DMS114 treated with DMSO at 0.1 percent for 48 hours (cell line): ENCODE results near the gene ANKH.
"Not testable (repeated sequence)": the region's sequence is repeated elsewhere in the genome, so short reads cannot be mapped to it uniquely, and the experiment has no call there.

Experiments
- DNase-seq: peaks from one replicate; lab custom pipeline; 2025; ENCODE audit not compliant: unreplicated experiment; lab: John Stamatoyannopoulos, UW

The ANKH gene

DNA sequence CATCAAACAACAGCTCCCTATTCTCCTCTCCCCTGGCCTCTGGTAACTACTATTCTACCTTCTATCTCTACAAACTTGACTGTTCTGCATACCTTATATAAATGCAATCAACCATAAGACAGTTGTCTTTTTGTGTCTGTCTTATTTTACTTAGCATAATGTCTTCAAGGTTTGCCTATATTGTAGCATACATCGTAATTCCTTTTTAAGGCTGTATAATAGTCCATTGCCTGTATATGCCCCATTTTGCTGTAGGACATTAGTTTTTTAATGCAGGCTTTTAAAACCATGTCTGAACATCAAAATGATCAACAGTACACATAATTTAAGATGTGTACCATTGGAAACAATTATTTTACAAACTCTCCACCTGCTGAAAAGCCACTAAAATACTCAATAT is 12.4 kb downstream of the ANKH start:
- no peak for DNase-seq

DNA sequence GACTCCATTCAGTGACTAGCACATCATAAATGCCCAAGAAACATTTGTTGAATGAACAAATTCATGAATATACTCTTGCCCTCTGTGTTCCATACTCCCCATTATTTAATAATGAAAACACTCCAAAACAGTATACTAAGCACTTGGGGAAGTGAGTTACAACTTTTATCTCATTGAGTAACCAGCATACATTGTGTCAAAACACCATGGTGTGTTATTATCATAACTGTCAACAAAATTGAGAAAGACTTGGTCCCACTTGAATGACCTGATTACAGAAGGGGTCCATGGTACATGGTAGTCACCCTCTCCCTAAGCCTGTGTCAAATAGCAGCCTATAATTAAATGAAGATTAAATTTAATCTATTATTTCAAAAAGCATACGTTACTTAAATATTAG is 16.2 kb downstream of the ANKH start:
- DNase-seq: no peak

DNA sequence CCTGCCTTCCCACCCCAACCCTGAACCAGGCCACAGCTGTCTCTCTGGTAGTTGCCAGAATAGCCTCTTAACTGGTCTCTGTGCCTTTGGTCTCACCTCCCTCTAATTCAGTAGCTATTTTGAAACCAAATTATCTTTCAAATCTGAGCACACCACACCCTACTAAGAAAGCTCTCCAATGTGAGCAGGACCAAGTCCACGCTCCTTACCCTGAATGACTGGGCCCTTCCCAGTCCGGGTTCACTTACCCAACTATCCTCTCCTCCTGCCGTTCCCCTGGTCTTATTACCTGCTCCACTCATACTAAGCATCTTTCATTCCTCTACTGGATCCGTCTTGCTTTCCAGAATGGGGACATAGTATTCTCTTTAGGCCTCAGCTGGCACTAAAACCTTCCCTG is 16.8 kb downstream of the ANKH start:
- DNase-seq: no peak

DNA sequence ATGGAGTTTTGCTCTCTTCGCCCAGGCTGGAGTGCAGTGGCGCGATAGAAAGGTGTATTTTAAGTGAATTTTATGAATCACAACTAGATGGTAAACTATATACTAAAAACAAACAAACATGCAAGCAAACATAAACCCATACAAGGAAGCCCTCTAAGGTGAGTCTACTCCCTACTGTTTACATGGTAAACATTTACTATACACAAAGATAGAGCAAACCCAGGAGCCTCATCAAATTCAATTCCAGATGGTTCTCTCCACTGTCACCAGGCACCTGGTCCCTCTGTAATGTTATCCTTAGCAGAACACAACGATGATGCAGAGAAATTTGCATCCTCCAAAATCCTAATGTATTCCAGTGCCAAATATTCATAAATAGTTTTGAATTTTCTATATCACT is 17.9 kb downstream of the ANKH start:
- DNase-seq: no peak

DNA sequence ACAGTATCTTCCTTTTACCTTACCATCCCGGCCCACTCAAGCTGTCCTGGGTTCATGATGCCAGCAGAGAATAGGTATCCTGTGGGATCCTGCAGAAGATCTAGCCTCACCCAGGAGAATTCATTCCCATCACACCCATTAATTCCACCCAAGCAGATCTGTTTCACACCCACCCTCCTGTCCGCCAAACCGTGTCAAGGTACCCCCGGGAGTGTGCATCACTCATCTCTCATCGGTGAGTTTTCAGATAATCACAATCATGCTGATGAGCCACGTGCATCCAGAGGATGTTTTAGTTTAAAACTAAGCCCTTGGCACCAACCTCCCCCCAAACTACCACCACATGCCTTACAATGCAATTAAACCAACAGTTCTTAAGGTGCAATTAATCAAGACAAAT is 18.8 kb downstream of the ANKH start:
- no peak for DNase-seq

DNA sequence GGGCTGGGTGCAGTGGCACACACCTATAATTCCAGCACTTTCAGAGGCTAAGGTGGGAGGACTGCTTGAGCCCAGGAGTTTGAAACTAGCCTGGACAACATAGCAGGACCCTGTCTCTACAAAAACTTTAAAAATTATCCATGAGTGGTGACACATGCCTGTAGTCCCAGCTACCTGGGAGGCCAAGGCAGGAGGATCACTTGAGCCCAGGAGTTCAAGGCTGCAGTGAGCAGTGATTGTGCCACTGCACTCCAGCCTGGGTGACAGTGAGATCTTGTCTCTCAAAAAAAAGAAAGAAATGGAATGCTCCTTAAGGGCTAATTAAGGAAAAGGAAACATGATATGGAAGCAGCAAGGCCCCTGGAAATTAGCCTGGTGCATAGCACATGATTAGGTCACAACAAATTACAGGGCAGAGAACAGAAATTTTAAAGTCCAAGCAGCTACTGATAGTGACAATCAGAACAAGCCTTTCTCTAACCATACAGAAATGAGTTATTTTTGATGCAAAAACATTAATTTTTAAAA is 19.5 kb downstream of the ANKH start:
- no peak for DNase-seq

DNA sequence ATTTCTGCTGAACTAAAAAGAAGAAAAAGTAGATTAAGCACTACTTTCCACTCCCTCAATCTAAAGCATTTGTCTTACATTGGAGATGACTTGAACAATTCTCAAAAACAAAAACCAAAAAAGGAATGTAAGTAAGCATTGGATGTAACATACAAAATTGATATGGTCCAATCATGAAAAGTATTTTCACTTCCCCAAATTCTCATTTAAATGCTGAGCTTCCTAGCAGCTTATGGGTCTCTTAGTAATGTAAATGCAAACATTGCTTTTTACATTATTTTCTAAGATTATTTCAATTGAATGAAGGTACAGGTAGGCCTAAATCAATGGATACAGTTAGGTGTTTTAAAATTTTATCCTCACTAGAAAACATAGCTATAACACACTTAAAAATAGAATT is 20.0 kb downstream of the ANKH start:
- no peak for DNase-seq

DNA sequence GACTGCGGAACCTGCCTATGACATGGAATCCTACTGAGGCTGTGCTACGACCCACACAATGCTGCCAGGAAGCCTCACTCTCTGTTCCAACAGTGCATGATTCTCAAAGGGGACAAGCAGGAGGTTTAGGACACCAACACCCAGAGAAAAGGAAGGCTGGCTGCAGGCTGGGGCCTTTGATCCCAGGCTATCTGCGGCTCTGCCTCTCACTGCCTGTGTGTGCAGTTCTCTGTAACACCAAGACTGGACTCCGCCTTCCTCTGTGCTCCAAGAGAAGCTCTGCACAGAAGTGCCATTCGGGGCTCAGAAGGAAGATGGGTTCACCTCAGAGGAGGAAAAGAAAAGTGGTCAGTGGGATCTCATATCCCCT is 20.5 kb downstream of the ANKH start:
- no peak for DNase-seq

DNA sequence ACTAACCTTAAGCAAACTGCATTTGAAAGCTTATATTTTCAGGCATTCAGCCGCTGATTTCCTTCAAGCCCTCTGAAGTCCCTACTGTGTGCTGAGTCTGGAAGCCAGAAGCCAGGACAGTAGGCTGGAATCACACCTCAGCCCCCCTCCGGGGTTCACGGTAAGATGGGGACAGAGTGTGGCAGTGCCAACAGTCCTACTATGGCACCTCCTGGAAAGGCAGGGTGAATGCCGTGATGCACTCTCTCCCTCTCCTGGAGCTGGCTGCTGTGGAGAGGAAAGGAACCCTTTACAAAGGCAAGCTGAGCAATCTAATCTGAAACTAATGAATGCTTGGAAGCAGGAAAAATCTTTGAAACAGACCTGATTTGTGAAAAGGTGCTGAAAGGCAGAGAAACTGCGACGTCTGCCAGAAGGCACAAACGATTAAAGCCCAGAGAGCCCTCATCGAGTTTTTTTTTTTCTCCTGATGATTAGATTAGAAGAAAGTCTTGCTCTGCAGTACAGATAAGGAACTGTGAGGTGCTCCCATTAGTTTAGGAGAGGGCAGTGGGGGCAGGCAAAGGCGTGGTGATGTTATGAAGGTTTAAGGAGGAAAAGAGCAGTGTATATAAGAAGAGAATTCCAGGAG is 21.0 kb downstream of the ANKH start:
- no peak for DNase-seq

DNA sequence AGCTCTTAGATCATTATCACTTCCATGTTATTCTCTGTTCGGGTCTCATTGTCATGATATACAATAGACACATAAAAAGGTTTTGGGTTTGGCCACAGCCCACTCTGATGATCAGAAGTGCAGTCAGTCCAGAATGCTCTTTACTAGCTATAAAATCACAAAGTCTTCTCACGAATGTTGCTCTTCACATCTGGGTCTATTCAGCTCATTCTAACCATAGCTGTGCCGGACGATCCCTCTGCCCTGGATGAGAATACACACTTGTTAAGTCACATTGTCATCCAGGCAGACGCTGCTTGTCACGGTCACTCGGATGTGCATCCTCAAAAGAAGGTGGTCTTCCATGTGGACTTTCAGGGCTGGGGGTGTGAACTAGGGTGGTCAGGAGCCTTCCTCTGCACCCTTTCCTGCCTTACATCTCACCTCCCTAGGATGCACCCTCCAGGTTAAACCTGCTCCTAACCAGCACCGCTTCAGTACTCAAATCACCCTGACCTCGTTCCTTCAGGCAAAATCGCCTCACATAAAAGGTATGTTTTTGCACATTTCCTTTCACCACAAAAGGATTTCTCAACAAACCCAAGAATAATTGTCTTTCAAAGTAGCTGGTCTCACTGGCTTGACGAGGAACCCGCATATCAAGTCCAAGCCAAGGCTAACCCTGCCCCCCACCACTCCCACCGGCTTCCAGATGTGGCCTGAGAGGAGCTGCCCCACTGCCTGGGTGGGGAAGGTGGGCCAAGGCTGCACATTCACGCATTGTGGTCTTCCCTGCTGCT is 21.9 kb downstream of the ANKH start:
- no peak for DNase-seq

DNA sequence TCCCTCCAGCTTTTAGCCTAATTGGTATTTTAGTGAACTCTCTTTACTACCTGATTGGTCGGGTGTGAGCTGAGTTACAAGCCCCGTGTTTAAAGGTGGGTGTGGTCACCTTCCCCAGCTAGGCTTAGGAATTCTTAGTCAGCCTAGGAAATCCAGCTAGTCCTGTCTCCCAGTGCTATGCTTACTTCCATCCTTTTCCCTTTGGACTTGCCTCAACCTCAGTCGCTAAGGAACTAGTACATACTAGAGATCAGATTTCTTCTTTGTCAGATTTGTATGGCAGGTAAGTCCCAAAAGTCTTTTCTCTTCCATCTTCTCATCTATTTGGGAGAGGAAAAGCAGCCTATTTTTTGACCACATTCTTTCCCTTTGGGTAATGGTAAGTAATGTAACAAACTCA is 22.6 kb downstream of the ANKH start:
- DNase-seq: not testable (repeated sequence)

DNA sequence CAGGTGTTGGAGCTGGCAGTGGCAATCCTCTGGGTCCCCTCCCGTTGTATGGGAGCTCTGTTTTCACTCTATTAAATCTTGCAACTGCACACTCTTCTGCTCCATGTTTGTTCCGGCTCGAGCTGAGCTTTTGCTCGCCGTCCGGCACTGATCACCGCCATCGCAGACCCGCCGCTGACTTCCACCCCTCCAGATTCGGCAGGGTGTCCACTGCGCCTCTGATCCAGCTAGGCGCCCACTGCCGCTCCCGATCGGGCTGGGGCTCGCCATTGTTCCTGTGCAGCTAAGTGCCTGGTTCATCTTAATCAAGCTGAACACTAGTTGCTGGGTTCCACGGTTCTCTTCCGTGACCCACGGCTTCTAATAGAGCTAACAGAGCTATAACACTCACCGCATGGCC is 23.2 kb downstream of the ANKH start:
- no peak for DNase-seq

DNA sequence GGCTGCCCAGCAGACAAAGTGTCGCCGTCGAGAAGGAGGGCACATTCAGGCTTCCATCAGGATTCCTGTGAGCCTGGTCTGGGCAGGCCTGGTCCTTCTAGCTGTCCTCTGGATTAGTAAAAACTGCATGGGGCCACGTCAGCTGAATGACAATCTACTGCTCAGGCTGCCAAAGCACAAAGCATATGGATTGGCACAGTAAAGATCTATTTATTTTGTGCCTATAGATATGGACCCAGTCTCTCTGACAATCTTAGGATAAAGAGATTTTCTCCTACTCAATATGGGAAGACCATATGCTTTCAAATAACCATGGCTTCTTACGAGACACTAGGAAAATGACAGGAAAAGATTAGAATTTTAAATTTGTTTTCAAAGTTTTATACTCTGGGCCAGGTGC is 24.1 kb downstream of the ANKH start:
- DNase-seq: no peak

DNA sequence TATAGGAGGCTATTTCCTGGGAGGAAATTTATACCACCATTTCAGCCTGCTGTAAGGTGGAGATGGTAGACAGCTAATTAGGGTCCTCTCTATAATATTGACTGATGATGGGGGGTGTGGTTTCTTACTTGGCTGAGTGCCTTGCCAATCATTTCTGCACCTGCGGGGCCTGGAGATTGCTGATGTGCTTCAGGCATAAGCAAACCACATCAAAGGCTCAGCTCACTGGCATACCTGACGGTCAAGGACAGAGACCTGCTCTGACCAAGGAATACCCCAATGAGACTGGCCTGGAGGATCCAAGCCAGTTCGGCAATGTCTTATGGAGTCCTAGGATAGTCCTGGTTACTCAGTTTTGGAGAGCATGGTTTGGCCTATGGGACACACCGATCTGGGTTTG is 29.5 kb downstream of the ANKH start:
- DNase-seq: no peak

DNA sequence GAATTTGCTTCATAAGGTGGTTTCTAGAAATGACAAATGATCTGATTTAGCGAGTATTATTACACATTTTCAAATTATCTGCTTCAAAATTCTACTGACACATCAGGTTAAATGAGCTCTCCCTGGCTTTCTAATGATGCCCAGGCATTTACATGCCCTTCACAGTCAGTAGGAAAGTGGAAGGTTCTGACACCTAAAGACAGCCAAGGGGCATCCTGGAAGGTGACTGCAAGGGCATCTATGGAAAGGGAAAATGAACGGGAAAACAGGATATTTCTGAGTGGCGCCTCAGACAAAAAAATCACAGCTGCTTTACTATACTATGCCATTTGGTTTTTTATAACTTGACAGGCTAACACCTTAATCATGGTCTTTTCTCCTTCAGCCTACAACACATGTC is 31.0 kb downstream of the ANKH start:
- no peak for DNase-seq

DNA sequence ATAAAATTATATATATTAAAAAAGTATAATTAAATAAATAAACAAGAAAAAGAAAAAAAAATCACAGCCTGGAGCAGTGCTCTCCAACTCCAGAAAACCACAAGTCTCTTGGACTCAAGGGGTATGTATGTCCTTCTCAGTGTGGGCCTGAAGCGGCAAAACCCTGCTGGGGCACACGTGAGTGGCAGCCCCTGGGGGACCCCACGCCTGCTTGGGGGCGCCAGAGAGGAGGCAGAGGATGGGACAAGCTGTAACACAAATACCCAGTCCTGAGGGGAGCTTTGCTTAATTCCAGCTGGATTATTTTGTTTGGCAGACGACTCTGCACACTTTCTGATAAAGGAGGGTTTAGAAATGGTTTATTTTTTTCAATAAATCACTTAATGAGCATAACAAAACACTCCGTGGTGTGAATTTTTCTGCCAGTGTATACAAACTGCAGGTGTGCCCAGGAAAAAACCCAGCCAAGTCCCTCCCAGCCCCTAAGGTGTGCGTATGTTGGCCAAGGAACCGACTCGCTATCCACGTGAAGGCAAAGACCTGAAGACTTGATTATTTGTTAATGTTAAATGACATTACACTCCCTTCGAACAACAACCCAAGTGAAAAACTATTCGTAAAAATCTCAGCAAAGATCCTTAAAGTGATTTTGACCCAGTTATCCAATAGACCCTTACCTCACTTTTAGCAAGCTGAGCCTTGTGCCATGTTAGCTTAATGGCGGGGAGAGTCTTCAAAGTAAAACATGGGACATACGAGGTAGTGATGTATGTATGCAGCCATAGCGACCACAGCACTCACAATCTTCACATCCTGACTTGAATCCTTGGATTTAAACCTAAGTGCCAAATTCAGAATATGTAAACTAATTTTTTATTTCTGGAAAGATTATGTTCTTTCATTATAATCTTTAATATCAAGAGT is 32.9 kb downstream of the ANKH start:
- DNase-seq: no peak

DNA sequence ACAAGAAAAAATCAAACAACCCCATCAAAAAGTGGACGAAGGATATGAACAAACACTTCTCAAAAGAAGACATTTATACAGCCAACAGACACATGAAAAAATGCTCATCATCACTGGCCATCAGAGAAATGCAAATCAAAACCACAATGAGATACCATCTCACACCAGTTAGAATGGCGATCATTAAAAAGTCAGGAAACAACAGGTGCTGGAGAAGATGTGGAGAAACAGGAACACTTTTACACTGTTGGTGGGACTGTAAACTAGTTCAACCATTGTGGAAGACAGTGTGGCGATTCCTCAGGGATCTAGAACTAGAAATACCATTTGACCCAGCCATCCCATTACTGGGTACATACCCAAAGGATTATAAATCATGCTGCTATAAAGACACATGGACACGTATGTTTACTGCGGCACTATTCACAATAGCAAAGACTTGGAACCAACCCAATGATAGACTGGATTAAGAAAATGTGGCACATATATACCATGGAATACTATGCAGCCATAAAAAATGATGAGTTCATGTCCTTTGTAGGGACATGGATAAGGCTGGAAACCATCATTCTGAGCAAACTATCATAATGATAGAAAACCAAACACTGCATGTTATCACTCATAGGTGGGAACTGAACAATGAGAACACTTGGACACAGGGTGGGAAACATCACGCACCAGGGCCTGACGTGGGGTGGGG is 34.0 kb downstream of the ANKH start:
- DNase-seq: not testable (repeated sequence)

DNA sequence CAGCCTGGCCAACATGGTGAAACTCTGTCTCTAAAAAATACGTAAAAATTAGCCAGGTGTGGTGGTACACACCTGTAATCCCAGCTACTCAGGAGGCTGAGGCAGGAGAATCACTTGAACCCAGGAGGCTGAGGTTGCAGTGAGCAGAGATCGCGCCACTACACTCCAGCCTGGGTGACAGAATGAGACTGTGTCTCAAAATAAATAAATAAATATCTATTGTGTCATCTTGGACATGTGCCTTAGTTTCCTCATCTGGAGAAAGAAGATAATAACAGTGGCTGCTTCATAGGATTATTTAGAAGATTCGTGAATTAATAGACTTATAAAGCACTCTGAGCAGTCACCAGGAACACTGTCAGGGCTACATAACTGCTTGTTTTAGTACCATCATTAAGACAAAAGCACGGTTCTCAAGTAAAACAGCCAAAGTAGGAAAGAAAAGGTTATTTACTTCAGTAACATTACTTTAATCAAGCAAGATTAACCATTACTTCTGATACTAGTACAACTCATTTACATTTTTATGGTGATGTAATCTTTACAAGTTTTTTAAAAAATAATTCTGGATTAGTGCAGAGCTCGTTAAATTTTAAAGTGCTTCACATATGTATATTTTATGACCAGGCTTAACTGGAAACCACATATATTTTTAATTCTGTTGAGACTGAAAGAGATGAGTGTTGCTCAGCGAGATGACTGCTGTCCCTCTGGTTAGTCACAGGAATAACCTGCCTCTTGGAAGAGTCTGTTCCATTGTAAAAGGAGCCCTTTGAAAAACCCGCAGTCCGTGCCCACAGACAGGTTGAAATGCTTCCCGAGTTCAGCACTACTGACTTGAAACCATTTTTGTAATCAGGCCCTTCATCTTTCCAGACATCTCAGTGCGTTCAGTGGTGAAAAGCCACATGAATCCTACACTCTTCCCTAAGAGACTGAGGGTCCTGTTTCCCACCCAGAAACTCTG is 36.7 kb downstream of the ANKH start:
- no peak for DNase-seq

DNA sequence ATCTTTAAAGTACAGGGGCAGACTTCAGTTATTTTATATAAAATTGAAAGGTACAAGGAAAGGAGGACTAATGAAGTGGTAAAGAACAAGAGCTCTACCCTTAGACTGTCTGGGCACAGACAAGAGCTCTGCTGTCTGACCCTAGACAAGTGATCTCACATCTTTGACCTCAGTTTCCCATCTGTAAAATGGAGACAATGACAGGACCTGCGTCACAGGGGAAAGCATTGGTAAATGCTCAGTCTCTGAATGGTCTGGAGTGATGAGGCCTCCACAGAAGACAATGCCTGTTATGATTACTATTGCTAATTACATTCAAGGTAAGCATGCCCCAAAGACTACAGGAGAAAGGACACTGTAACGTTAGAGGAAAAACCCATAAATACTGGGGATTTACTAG is 37.5 kb downstream of the ANKH start:
- no peak for DNase-seq

DNA sequence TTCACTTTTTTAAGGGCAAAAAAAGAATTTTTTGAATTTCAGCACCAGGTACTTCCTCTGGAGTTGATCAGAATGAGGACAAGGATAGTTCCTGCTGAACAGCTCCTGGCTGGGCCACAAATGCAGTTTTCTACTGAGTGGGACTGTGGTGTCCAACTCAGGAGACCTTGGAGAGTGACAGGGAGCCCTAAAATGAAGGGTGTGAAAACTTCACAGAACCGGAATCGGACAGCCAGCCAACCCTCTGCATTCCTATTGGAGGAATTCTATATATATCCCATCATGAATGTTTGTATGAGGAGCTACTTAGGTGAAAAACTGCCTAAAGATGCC is 40.6 kb downstream of the ANKH start:
- no peak for DNase-seq
